HL-60 (cell line): ENCODE results near the gene PLCB1.

Source experiments
- DNase-seq, 2 experiments: peaks; one replicate each; pipeline ENCODE4 v3.0.0-alpha.2; 2010 to 2020; ENCODE audit warnings: low read depth in 1 of 2, low spot score in 1 of 2
- H3K27ac ChIP-seq: fragments of 250-450 bp; sonication (Bioruptor Pico); replicated peaks from 2 replicates; pipeline ENCODE4 v1.5.1; 2020; ENCODE audit warnings: mild to moderate bottlenecking, moderate library complexity
- H3K27me3 ChIP-seq: fragments of 250-450 bp; sonication (Bioruptor Pico); 2 replicates; pipeline ENCODE4 v1.5.1; 2021; ENCODE audit warnings: mild to moderate bottlenecking, moderate library complexity; ENCODE audit not compliant: insufficient read depth, poor library complexity, severe bottlenecking
- H3K4me3 ChIP-seq: replicated peaks from 2 replicates; pipeline ENCODE4 v1.5.1; 2011; ENCODE audit warnings: mild to moderate bottlenecking, control low read depth, low read length; ENCODE audit not compliant: insufficient read depth
- GABPA ChIP-seq: IDR thresholded peaks from 2 replicates; pipeline ENCODE4 v1.6.1; 2012; ENCODE audit warnings: low read depth
- POLR2AphosphoS5 ChIP-seq: IDR thresholded peaks from 2 replicates; pipeline ENCODE4 v1.6.1; 2012; ENCODE audit warnings: low read depth
- REST ChIP-seq: IDR thresholded peaks from 2 replicates; pipeline ENCODE4 v1.6.1; 2012; ENCODE audit warnings: low read depth; ENCODE audit not compliant: insufficient replicate concordance
- SPI1 ChIP-seq: IDR thresholded peaks from 2 replicates; pipeline ENCODE4 v1.6.1; 2012; ENCODE audit warnings: low read depth, mild to moderate bottlenecking, borderline replicate concordance
- TF ChIP-seq, protein P1 (sequence below): IDR thresholded peaks from one replicate; pipeline ENCODE4 v1.5.1; 2011; ENCODE audit warnings: low read length, control low read depth, inconsistent platforms; ENCODE audit not compliant: insufficient read depth

The PLCB1 gene

GRCh38 chr20:8254911-8255582 is 123.0 kb downstream of the PLCB1 start:
- Histone ChIP-seq H3K27ac (no peak overlapping the region), H3K27me3 (no peaks in the 10 kb centered on the region), H3K4me3 (no peak overlapping the region)
- TF ChIP-seq GABPA (no peak), POLR2AphosphoS5 (no peak), SPI1 (no peak), REST (no peak)
- TF ChIP-seq, protein P1, sequence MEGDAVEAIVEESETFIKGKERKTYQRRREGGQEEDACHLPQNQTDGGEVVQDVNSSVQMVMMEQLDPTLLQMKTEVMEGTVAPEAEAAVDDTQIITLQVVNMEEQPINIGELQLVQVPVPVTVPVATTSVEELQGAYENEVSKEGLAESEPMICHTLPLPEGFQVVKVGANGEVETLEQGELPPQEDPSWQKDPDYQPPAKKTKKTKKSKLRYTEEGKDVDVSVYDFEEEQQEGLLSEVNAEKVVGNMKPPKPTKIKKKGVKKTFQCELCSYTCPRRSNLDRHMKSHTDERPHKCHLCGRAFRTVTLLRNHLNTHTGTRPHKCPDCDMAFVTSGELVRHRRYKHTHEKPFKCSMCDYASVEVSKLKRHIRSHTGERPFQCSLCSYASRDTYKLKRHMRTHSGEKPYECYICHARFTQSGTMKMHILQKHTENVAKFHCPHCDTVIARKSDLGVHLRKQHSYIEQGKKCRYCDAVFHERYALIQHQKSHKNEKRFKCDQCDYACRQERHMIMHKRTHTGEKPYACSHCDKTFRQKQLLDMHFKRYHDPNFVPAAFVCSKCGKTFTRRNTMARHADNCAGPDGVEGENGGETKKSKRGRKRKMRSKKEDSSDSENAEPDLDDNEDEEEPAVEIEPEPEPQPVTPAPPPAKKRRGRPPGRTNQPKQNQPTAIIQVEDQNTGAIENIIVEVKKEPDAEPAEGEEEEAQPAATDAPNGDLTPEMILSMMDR: no peak
- no peak for DNase-seq

DNA sequence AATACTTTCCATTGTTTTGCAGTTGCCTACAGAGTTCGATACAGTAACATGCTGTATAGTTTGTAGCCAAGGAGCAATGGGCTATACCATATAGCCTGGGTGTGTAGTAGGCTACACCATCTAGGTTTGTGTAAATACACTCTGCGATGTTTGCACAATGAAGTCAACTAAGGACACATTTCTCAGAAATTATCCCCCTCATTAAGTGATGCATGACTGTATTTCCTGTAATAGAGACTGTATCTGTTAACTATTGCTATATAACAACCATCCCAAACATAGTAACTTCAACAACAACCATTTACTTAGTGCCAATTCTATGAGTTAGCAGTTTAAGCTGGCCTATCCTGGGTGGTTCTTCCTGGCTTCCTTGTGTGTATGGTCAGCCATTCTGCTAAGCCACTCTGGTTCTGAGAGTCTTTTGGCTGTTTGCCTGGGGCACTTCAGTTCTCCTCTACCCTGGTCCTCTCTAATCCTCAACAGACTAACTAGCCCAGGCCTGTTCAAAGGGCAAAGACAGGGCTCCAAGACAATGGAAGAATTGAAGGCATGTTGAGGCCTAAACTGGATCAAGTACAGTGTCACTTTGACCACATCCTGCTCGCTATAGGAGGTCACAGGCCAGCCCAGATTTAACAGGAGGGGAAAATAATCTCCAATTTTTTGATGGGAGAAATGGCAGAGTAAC is 124.0 kb downstream of the PLCB1 start:
- Histone ChIP-seq H3K27ac (no peak overlapping the region), H3K4me3 (no peak overlapping the region), H3K27me3 (no peaks in the 10 kb centered on the region)
- no peak for DNase-seq
- TF ChIP-seq SPI1 (no peak), GABPA (no peak), REST (no peak), POLR2AphosphoS5 (no peak)
- TF ChIP-seq, protein P1: no peak

DNA sequence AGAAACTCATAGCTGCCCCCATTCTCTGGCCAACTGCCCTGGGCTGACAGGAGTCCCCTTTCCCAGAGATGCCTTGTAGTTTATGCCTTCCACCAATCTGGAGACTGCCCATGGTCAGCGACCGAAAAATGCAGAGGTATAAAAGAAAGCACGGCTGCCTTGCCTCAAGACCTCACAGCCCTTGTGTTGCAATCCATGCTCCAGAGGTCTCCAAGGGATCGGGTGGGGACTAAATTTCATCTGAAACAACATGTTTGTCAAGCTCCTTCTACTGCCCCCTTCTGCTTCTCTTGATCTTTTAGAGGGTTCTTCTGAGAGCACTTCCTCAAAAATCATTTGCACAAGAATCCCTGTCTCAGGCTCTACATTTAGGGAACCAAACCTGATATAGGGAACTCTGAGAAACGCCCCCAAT is 128.8 kb downstream of the PLCB1 start:
- Histone ChIP-seq H3K4me3 (no peak overlapping the region), H3K27me3 (no peaks in the 10 kb centered on the region), H3K27ac (no peak overlapping the region)
- peak in 1 of 2 experiments; percentile 39 for DNase-seq
- TF ChIP-seq, protein P1: no peak
- no peak for TF ChIP-seq POLR2AphosphoS5
- no peak for TF ChIP-seq GABPA
- TF ChIP-seq SPI1: peak; percentile 97
- TF ChIP-seq REST: no peak
